Large intestine (tissue), 3 donors: ENCODE results near the gene TUSC1. TPM values are rescaled to one million over a fixed set of nuclear protein-coding genes. Genes with fewer than 3 reads are reported as not detected.
"Not testable (repeated sequence)": the region's sequence is repeated elsewhere in the genome, so short reads cannot be mapped to it uniquely, and the experiment has no call there.

ENCODE experiments used
- DNase-seq, 2 donors: peaks; one replicate each; pipeline versions ENCODE4 v3.0.0 to v3.0.0-alpha.2; 2013
- H3K27ac ChIP-seq: one replicate; pipeline ENCODE4 v1.5.1; 2013; ENCODE audit warnings: low read length
- H3K27me3 ChIP-seq: 2 replicates; pipeline ENCODE4 v1.6.1; 2013; ENCODE audit warnings: low read length; ENCODE audit not compliant: control insufficient read depth, insufficient read depth
- H3K36me3 ChIP-seq: 2 replicates; pipeline ENCODE4 v1.6.1; 2013; ENCODE audit warnings: low read length; ENCODE audit not compliant: control insufficient read depth, insufficient read depth
- H3K4me1 ChIP-seq: one replicate; pipeline ENCODE4 v1.6.1; 2013; ENCODE audit warnings: low read length; ENCODE audit not compliant: control insufficient read depth, insufficient read depth
- H3K4me3 ChIP-seq: one replicate; pipeline ENCODE4 v1.5.1; 2013; ENCODE audit warnings: low read length
- H3K9me3 ChIP-seq: one replicate; pipeline ENCODE4 v1.6.1; 2013; ENCODE audit warnings: mild to moderate bottlenecking, low read depth, low read length, moderate library complexity; ENCODE audit not compliant: control insufficient read depth
- WGBS: methylation state at CpG from one replicate; pipeline ENCODE4 v1.1.5; 2013; ENCODE audit warnings: low lambda C conversion rate; ENCODE audit not compliant: insufficient coverage; 5-methylcytosine and 5-hydroxymethylcytosine counted together
- polyA plus RNA-seq: library from polyadenylated mRNA; unstranded; fragments of 120-200 nt; gene quantifications from one replicate; pipeline ENCODE4 v1.2.1, GENCODE V29; 2013

The TUSC1 gene
- polyA plus RNA-seq, 1 donor = 13.2 TPM

DNA sequence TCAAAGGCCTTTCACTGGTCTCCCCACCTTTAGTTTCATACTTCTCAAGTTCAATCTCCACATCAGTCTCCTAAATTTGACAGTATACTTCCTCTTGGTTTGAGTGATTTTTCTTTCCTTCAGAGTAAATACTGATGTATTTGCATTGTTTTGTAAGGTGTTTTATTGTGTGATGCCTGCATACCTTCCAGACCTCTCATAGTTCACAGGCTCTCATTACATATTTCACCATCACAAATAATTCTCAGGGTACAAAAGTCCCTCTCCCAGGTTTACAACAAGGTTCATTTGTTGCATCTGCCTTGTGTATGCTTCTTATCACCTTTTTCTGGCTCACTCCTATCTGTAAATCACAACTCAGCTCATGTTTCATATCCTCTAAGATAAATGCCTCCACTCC is 22.2 kb upstream of the TUSC1 start:
- no peaks in the 10 kb centered on the region for H3K27me3 ChIP-seq
- peak in 1 of 2 donors; percentile 37 for DNase-seq

DNA sequence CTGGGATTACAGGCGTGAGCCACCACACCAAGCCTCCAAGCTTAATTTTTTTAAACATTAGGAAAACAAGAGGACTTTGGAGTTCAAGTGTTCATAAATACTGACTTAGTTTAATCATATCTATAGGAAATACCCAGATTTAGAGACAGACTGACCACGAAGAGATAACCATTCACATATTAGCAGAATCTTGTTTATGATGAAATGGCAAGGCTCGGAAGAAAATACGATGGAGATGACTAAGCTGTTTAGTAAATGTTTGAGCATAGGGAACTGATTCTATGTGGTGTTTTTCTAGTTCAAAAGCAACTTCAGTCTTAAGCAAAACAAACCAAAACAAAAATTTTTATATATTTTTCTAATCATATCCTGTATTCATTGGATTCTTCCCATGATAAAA is 13.5 kb upstream of the TUSC1 start:
- H3K4me1 ChIP-seq = no peaks in the 10 kb centered on the region
- no peak for DNase-seq
- H3K27ac ChIP-seq = no peak overlapping the region
- no peaks in the 10 kb centered on the region for H3K9me3 ChIP-seq
- WGBS = 80% methylated on average over 1 of the region's 4 CpGs
- H3K27me3 ChIP-seq = no peaks in the 10 kb centered on the region
- H3K4me3 ChIP-seq = no peak overlapping the region
- no peaks in the 10 kb centered on the region for H3K36me3 ChIP-seq

More for the DNA sequence above, 22.2 kb upstream of the TUSC1 start:
- no peak overlapping the region for H3K4me3 ChIP-seq
- no peak overlapping the region for H3K27ac ChIP-seq
- H3K4me1 ChIP-seq = no peaks in the 10 kb centered on the region
- no peaks in the 10 kb centered on the region for H3K9me3 ChIP-seq
- H3K36me3 ChIP-seq = no peaks in the 10 kb centered on the region

DNA sequence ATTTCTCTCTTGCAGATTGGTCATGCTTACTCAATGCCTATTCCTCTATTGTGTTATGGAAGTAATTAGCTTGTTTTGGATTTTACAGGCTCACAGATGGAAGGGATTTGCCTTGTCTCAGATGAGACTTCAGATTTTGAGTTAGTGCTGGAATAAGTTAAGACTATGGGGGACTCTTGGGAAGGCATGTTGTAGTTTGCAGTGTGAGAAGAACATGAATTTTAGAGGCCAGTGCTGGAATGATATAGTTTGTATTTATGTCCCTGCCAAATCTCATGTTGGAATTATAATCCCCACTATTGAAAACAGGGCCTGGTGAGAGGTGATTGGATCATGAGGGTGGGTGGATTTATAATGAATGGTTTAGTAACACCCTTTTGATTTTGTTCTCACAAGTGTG is 6.1 kb upstream of the TUSC1 start:
- H3K27ac ChIP-seq = no peak overlapping the region
- H3K9me3 ChIP-seq = peaks cover 2% of the 10 kb centered on the region
- no peaks in the 10 kb centered on the region for H3K4me1 ChIP-seq
- no peaks in the 10 kb centered on the region for H3K36me3 ChIP-seq
- no peaks in the 10 kb centered on the region for H3K27me3 ChIP-seq
- H3K4me3 ChIP-seq = no peak overlapping the region
- no peak for DNase-seq

GRCh38 chr9:25681266-25681665 is 3.0 kb upstream of the TUSC1 start:
- Histone ChIP-seq H3K27ac (no peak overlapping the region), H3K27me3 (no peaks in the 10 kb centered on the region), H3K4me1 (no peaks in the 10 kb centered on the region), H3K4me3 (no peak overlapping the region), H3K36me3 (no peaks in the 10 kb centered on the region), H3K9me3 (peaks cover 2% of the 10 kb centered on the region)
- WGBS = 83% methylated on average over 2 of the region's 4 CpGs
- no peak for DNase-seq

- peak in 1 of 2 donors; percentile 5 for DNase-seq
- Histone ChIP-seq H3K4me3 (peak overlapping the region; percentile 97), H3K9me3 (peaks cover 2% of the 10 kb centered on the region), H3K36me3 (no peaks in the 10 kb centered on the region), H3K4me1 (no peaks in the 10 kb centered on the region), H3K27ac (peak overlapping the region; percentile 98), H3K27me3 (no peaks in the 10 kb centered on the region)
- WGBS = 100% methylated on average over 1 of the region's 4 CpGs
Observed at GRCh38 chr9:25678846-25679360, 659 bp upstream of the TUSC1 start.

- H3K4me1 ChIP-seq = no peaks in the 10 kb centered on the region
- H3K27me3 ChIP-seq = no peaks in the 10 kb centered on the region
- H3K27ac ChIP-seq = peak overlapping the region; percentile 98
- no peaks in the 10 kb centered on the region for H3K9me3 ChIP-seq
- H3K4me3 ChIP-seq = peak overlapping the region; percentile 97
- peak; percentile 81 to 93 for DNase-seq
- H3K36me3 ChIP-seq = no peaks in the 10 kb centered on the region
- no CpG with 5 or more reads among the region's 77 CpGs for WGBS
Observed at GRCh38 chr9:25677301-25678146, 720 bp downstream of the TUSC1 start.

DNA sequence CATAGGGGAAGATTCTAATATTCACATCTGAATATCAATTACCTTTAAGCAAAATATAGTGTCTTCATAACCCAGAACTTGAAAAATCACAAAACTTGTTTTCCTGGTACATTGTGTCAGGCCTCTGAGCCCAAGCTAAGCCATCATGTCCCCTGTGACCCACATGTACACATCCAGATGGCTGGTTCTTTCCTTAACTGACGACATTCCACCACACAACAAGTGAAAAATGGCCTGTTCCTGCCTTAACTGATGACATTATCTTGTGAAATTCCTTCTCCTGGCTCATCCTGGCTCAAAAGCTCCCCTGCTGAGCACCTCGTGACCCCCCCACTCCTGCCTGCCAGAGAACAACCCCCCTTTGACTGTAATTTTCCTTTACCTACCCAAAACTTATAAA is 2.4 kb downstream of the TUSC1 start:
- H3K36me3 ChIP-seq, H3K27ac ChIP-seq, DNase-seq, H3K9me3 ChIP-seq, H3K27me3 ChIP-seq, H3K4me3 ChIP-seq, H3K4me1 ChIP-seq: not testable (repeated sequence)
- WGBS = no CpG with 5 or more reads among the region's 2 CpGs

- no peaks in the 10 kb centered on the region for H3K9me3 ChIP-seq
- no peaks in the 10 kb centered on the region for H3K4me1 ChIP-seq
- 100% methylated on average over 1 of the region's 2 CpGs for WGBS
- no peaks in the 10 kb centered on the region for H3K36me3 ChIP-seq
- no peak for DNase-seq
- H3K27me3 ChIP-seq = no peaks in the 10 kb centered on the region
- H3K4me3 ChIP-seq = no peak overlapping the region
- no peak overlapping the region for H3K27ac ChIP-seq
Observed at GRCh38 chr9:25658571-25658970, 19.7 kb downstream of the TUSC1 start.

DNA sequence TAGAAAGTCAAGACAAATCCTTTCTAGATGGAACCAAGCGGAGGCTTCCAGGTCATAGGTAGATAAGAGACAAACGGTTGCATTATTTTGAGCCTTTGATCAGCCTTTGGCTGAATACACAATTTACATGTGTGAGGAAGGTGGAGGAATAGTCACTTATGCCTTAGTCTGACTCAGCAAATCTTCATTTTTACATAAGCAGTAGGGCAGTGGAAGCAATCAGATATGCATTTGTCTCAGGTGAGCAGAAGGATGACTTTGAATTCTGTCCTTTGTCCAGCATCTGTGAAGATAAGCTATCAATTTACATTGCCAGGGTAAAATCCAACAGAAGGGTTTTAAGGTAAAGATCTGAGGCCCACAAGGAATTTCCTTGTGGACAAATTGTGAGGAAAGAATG is 23.8 kb downstream of the TUSC1 start:
- H3K27ac ChIP-seq = no peak overlapping the region
- no peaks in the 10 kb centered on the region for H3K4me1 ChIP-seq
- no peaks in the 10 kb centered on the region for H3K27me3 ChIP-seq
- no peaks in the 10 kb centered on the region for H3K9me3 ChIP-seq
- no peaks in the 10 kb centered on the region for H3K36me3 ChIP-seq
- 60% methylated on average over 1 of the region's 2 CpGs for WGBS
- no peak overlapping the region for H3K4me3 ChIP-seq
- DNase-seq = no peak

DNA sequence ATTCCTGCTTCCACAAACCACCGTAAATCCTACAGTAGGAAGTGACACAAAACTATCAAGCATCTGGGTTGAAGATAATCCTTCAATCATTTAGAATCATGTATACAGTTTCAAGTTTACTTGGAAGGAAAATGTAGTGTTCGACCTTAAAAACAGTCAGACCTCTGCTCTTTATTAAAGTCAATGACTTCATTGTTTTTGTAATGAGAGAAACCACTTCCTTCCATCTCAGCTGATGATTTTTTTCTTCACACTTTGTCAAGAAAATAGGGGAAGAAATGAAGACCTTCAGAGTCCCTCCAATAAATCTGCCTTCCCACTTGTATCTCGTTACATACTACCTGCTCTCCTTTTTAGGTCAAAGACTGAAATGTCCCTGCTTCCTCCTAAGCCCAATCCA is 30.1 kb downstream of the TUSC1 start:
- Histone ChIP-seq H3K27ac (no peak overlapping the region), H3K4me1 (no peaks in the 10 kb centered on the region), H3K9me3 (no peaks in the 10 kb centered on the region), H3K36me3 (no peaks in the 10 kb centered on the region), H3K4me3 (no peak overlapping the region), H3K27me3 (no peaks in the 10 kb centered on the region)
- DNase-seq = no peak
- WGBS = 77% methylated on average over 2 of the region's 3 CpGs

DNA sequence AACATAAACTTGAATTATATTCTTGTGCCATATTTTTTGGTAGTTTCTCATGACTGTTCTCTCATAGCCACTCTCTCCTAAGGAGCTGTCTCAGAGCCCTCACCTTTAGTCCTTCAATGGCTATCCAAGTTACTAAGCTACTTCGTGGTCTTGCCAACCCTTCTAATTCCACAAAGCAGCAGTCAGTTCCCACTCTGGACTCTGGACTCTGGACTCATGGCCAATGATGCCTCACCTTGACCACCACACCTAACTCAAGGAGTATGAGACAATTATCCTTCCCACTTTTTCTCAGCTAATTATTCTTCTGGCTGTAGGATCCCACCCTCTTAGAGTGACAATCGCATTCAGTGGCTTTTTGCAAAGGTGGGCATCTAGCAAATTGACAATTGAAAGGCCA is 42.2 kb downstream of the TUSC1 start:
- DNase-seq = no peak
- no CpG with 5 or more reads among the region's 2 CpGs for WGBS

More for the DNA sequence above, 42.2 kb downstream of the TUSC1 start:
- Histone ChIP-seq H3K27ac (no peak overlapping the region), H3K4me1 (no peaks in the 10 kb centered on the region), H3K9me3 (no peaks in the 10 kb centered on the region), H3K36me3 (no peaks in the 10 kb centered on the region), H3K4me3 (no peak overlapping the region), H3K27me3 (no peaks in the 10 kb centered on the region)
